NCI-H510A treated with DMSO at 0.1 percent for 48 hours (cell line): ENCODE data around the gene VOPP1.
A peak's percentile ranks its signal among the peaks of the same experiment; 100 is the strongest.

Experiments
- DNase-seq: peaks from one replicate; lab custom pipeline; 2025; lab: John Stamatoyannopoulos, UW

The VOPP1 gene

DNA sequence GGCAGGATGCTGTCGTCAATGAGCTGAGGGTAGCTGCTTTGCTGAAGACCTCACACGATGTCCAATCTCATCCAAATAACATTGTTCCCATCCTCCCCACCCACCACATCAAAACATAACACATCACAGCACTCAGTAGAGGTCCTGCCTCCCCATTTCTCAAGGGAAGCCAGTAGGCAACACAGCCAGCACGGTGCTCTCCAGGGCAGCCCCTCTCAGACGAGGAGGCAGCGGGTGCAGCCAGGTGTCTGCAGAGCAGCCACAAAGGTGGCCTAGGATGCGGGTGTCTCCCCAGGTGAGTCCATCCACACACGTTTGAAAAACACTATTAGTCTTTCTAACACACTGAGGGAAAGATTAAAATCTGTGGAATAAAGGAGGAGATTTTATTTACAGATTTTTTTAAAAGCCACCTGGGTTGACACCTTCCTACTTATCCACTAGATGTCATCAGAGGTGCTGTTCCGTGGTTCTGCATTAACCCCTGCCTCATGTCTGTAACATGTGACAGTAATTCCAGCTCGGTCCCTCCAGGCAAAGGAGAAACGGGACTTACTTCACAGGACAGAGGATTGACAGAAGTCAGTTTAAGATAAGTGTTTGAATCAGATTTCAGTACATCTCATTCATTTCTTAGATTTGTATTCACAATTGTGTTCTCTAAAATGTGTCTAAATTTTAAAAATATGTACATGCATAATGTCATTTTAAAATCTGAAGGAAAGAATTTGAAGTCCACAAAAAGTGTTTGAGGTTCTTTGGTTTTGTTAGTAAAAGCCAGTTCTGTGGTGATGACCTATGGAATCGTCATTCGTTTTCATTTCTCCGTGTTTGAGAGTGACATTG, 139.1 kb downstream of the VOPP1 start:
- peak; percentile 77 for DNase-seq

DNA sequence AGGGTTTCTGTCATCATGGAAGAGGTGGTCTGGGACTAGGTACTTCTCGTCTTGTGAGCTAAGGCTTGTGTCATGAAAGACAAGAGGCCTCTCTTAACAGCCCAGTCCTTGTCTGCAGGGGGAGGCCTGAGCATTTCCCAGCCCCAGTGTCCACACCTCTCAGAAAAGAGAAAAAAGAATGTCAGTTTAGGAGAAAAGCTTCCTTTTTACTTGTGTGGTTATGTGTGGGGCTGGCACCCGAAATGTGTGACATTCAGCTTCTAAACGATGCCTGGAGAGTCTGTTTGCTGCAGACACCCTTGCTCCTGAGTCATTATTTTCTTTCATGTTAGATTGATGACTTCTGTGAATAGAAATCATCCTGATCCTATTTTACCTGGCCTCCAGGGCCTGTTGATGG, 139.8 kb downstream of the VOPP1 start:
- no peak for DNase-seq

DNA sequence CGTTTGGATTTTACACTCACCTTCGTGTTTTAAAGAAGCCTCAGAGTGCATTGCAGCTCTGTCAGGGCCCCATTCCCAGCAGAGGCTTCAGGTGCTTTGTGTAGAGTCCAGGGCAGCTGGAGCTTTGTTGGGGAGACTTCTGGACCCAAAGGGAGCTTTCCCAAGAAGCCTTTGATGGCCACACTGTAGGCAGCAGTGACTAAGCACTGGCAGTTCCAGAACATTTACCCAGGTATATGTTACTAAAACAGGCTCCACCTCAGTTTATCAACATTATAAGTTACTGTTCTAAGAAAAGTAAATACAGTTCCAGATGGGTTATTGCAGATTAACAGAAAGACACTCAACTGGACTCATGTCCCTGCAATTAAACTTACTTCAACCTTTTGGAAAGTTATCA, 140.4 kb downstream of the VOPP1 start:
- no peak for DNase-seq

DNA sequence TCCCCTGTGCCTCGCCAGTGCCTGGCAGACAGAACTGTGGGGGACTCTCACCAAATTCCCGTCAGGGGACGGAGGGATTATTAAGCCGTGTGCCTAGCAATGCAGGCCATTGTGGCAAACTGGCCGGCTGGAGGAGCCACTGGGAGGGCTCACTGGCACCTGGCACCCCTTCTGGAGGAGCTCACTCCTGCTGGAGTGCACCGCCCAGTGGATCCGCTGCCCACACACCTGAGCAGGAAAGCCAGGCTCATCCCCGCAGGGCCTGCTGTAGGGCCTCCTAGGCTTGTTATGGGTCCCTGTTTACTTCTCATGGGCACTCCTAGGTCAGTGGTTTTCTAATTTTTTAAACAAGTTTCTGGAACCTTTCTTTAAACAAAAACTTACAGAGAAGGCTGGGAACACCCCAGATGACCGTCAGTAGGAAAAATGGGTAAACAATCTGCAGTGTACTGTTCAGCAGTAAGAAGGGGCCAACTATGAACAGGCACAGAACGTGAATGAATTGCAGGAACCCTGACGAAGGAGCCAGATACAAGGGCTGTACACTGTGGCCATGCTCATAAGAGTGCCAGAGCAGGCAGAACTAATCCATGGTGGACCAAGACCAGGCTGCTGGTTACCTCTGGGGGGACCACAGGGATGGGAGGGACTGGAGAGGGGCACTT, 142.3 kb downstream of the VOPP1 start:
- no peak for DNase-seq

DNA sequence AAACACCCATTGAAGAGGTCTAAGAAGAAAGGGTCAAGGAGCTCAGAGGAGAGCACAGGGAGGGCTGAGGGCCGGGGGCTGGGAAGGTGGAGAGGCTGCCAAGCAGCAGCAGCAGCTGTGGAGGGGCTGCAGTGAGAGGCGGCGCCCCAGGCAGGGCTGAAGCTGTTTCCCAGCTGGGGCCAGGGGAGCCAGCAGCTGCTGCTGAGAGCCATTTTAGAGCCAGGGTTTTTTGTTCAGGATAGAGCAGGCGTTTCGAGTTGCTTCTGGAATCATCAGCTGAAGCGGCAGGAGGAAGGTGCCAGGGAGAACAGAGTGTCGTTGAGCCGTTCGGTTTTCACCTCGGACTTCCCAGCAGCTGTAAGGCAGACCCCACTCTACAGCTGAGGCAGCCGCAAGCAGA, 144.5 kb downstream of the VOPP1 start:
- DNase-seq: peak; percentile 35

DNA sequence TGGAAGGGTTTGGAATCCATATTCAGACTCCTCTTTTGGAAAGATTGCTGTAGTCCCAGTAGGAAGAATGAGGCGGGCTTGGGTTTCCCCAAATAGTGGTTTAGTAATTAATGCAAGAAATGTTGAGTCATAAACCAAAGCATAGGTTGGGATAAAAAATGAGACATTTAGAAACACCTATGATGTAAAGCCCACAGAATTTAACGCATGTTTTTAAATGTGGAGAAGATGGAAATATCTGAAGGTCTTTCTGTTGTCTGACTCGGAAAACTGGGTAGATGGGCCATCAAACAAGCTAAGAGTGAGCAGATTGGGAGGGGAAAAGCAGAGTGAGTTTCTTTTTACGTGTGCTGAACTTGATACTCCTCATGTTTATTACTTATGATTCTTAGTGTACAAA, 145.0 kb downstream of the VOPP1 start:
- no peak for DNase-seq

DNA sequence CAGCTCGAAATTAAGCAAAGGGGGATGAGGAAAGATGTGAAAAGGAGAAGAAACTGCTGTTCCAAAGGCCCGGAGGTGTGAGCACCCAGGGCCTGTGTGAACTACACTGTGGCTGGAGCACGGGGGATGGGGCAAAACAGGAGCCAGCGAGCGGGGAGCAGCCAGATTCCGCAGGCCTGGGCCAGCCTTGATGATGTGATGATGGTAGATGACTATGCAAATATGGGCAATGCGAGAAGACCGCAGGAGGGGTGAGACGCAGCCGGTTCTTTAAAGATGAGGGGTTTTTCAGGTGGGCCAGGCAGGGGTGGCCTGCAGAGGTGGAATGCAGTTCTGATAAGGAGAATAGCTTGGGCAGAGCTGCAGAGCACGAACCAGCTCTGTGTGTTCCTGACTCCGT, 145.6 kb downstream of the VOPP1 start:
- no peak for DNase-seq

DNA sequence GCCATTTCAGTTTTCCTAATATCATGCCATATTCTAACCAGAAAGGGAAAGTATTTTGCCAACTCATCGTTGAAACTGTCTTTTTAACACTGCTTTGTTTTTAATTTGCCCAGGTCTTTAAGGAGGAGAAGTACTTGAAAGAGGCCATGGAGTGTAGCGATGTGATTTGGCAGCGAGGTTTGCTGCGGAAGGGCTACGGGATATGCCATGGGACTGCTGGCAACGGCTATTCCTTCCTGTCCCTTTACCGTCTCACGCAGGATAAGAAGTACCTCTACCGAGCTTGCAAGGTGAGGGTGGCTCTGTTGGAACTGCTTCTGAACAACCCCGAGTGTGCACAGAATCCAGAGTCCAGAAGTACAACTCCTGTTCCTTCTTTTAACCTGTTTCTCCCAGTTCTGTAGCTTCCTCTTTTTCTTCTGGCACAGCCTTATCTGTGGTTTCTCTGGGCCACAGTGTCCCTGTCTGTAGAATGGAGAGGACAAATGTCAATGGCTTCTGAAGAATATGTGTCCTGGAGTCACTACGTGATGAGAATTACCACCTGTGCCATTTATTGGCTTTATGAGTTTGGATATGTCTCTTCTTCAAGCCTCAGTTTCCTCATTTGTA, 147.1 kb downstream of the VOPP1 start:
- DNase-seq: no peak

DNA sequence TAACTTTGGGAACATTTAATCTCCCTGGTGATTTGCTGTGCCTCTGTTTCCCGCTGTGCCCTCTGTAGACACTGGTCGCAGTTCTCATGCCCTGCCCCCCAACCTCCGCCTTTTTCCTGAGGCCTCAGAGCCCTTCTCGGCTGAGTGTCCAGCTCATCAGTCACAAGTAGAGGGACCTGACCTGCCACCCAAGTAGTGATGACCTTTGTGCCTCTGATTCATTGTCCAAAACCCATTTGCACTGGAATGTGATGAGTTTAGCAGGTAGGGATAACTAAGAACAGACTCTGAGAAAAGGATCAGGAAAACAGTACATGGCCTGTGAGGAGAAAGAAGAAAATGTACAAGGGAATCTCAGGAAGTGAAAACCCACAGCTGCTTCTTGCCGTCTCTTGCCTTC, 148.4 kb downstream of the VOPP1 start:
- no peak for DNase-seq

DNA sequence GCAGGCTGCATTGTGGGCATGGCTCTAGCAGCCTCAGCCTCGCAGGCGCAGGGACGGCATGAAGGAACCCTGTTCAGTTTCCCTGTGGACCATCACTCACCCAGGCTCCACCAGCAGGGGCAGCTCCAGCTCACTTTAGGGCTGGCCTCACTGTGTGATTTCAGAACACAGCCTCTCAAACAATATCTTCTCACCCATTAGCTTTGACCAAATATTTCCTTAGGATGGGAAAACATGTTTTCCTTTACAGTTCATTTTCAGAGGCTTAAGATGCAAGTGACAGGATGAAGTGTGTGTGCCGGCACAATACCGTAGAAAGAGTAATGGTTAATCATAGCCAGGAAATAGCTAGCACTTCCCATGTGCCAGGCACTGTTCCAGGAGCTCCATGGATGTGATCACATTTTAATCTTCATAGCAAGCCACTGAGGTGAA, 149.0 kb downstream of the VOPP1 start:
- DNase-seq: no peak
